NCI-H1436 (cell line): Measurements from ENCODE around the gene ACOT6.
"Not testable (repeated sequence)": the region's sequence is repeated elsewhere in the genome, so short reads cannot be mapped to it uniquely, and the experiment has no call there.

Experiments used
- DNase-seq: peaks from one replicate; lab custom pipeline; 2025; lab: John Stamatoyannopoulos, UW

ACOT6 gene

GRCh38 chr14:73612339-73613045 is at the start of gene ACOT6:
Gene ACOT6 (plus strand): TSS chr14:73612517. CDS start chr14:73612572, 55 bp downstream.
- DNase-seq = peak; percentile 37

- not testable (repeated sequence) for DNase-seq
These were observed 49.6 kb upstream of the ACOT6 start for GRCh38 chr14:73562696-73563095.

- DNase-seq = not testable (repeated sequence)
These were observed 45.9 kb upstream of the ACOT6 start for GRCh38 chr14:73566431-73566830.

GRCh38 chr14:73566935-73567334 is 45.4 kb upstream of the ACOT6 start:
- DNase-seq = not testable (repeated sequence)

GRCh38 chr14:73567358-73567757 is 45.0 kb upstream of the ACOT6 start:
- DNase-seq = no peak

GRCh38 chr14:73567951-73568885 is 44.1 kb upstream of the ACOT6 start:
- DNase-seq = no peak

- DNase-seq = not testable (repeated sequence)
These were observed 43.5 kb upstream of the ACOT6 start for GRCh38 chr14:73568886-73569184.

GRCh38 chr14:73569185-73569958 is 42.9 kb upstream of the ACOT6 start, which contains the start of gene ACOT2:
Gene ACOT2 (plus strand): TSS chr14:73569213. CDS start chr14:73569241, 28 bp downstream.
- peak; percentile 59 for DNase-seq

GRCh38 chr14:73570913-73571312 is 41.4 kb upstream of the ACOT6 start:
- DNase-seq = peak; percentile 12

- not testable (repeated sequence) for DNase-seq
These were observed 39.3 kb upstream of the ACOT6 start for GRCh38 chr14:73573034-73573433.

GRCh38 chr14:73573740-73574139 is 38.6 kb upstream of the ACOT6 start:
- DNase-seq = not testable (repeated sequence)

GRCh38 chr14:73574251-73574650 is 38.1 kb upstream of the ACOT6 start:
- DNase-seq = not testable (repeated sequence)

- DNase-seq = no peak
These were observed 35.9 kb upstream of the ACOT6 start for GRCh38 chr14:73576391-73576790.

- not testable (repeated sequence) for DNase-seq
These were observed 35.1 kb upstream of the ACOT6 start for GRCh38 chr14:73577214-73577613.

GRCh38 chr14:73582102-73582979 is 30.0 kb upstream of the ACOT6 start:
- DNase-seq = not testable (repeated sequence)

GRCh38 chr14:73588695-73589094 is 23.6 kb upstream of the ACOT6 start:
- no peak for DNase-seq

- DNase-seq = no peak
These were observed 23.2 kb upstream of the ACOT6 start for GRCh38 chr14:73589116-73589515.

GRCh38 chr14:73590673-73591004 is 21.7 kb upstream of the ACOT6 start:
- not testable (repeated sequence) for DNase-seq

- DNase-seq = peak; percentile 45
These were observed 20.4 kb upstream of the ACOT6 start, which contains the start of gene ACOT4 for GRCh38 chr14:73591690-73592449. Gene ACOT4 (plus strand): TSS chr14:73591873. CDS start chr14:73591960, 87 bp downstream.

GRCh38 chr14:73594491-73594890 is 17.8 kb upstream of the ACOT6 start:
- DNase-seq = no peak
